Fibroblast of mammary gland (primary cell): ENCODE results near the gene SLC39A11.

ENCODE experiments used
- DNase-seq: peaks from one replicate; pipeline ENCODE4 v3.0.0-alpha.2; 2010; ENCODE audit warnings: low read depth
- H3K4me3 ChIP-seq: 2 replicates; pipeline ENCODE4 v1.5.1; 2011; ENCODE audit warnings: low read depth, mild to moderate bottlenecking, low read length, moderate library complexity; ENCODE audit not compliant: control insufficient read depth
- TF ChIP-seq, protein P1 (sequence below): conservative IDR thresholded peaks from 2 replicates; pipeline ENCODE4 v1.5.1; 2011; ENCODE audit warnings: low read depth, low read length, inconsistent platforms; ENCODE audit not compliant: control insufficient read depth, insufficient read depth

The SLC39A11 gene

DNA sequence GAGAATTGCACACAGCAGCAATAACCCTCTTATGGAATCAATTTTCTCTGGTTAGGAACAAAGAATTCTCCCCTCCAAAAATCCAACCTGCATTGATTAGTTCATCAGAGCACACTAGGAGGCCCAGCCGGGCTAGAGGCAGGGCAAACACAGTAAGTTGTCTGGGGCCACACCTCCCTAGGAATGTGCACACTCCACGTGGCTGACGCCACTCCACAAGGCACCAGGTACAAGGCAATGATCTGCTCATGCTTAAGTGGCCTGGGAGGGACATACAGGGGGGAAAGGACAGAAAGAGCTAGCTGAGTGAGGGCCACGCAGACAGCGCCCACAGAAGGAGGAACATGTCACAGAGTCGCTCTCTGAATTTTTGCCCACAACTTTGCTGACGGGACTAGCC lies 107.6 kb downstream of the SLC39A11 start:
- DNase-seq, result no peak
- no peak overlapping the region for H3K4me3 ChIP-seq
- TF ChIP-seq, protein P1, sequence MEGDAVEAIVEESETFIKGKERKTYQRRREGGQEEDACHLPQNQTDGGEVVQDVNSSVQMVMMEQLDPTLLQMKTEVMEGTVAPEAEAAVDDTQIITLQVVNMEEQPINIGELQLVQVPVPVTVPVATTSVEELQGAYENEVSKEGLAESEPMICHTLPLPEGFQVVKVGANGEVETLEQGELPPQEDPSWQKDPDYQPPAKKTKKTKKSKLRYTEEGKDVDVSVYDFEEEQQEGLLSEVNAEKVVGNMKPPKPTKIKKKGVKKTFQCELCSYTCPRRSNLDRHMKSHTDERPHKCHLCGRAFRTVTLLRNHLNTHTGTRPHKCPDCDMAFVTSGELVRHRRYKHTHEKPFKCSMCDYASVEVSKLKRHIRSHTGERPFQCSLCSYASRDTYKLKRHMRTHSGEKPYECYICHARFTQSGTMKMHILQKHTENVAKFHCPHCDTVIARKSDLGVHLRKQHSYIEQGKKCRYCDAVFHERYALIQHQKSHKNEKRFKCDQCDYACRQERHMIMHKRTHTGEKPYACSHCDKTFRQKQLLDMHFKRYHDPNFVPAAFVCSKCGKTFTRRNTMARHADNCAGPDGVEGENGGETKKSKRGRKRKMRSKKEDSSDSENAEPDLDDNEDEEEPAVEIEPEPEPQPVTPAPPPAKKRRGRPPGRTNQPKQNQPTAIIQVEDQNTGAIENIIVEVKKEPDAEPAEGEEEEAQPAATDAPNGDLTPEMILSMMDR, result no peak

DNA sequence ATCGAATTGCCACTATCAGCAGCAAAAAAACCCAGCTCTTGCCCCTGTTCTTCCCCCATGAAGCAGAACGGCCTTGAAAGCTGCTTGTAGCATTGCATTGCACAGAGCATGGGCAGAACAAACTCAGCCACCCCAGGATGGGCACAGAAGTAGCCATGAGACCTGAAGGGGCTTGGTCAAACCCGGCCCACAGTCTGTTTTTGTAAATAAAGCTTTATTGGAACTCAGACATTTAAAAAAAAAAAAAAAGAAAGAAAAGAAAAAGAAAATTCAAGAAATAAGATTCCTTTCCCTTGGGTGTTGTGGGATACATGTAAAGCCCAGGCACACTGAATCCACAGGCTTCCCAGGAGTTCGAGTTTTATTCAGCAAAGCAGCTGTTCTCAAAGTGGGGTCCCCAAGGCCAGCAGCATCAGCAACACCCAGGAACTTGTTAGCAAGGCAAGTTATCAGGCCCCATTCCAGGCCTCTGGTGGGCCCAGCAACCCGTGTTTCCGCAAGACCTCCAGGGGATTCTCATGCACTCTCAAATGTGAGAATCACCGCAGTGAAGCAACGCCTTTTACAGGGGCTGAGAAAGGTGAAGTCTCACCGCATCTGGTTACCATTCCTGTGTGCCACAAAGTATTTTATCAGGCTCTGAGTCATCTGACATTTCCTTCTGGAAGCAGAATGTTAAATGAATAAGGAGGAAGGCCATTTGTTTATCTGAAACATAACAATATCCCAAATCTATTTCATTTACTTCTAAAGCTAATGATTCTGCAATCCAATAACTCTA lies 108.2 kb downstream of the SLC39A11 start:
- H3K4me3 ChIP-seq, result no peak overlapping the region
- TF ChIP-seq, protein P1, result no peak
- peak; percentile 84 for DNase-seq

DNA sequence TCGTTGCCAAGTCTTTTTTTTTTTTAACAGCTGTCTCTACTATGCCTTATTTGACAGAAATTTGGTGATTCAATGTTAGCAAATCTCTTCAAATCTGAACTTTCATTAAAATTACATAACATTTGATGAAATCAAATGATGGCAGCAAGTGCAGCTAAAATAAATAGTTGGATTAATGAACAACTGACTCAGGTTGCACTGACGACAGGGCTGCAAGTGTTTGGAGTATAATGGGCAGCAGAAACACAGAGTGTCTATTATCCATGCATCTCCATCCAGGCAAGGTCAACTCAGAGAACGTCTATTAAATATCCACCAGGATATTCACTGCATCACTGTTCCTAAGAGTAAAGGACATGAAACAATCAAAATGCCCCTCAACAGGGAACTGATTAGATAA lies 109.8 kb downstream of the SLC39A11 start:
- TF ChIP-seq, protein P1, result no peak
- no peak for DNase-seq
- H3K4me3 ChIP-seq, result no peak overlapping the region

DNA sequence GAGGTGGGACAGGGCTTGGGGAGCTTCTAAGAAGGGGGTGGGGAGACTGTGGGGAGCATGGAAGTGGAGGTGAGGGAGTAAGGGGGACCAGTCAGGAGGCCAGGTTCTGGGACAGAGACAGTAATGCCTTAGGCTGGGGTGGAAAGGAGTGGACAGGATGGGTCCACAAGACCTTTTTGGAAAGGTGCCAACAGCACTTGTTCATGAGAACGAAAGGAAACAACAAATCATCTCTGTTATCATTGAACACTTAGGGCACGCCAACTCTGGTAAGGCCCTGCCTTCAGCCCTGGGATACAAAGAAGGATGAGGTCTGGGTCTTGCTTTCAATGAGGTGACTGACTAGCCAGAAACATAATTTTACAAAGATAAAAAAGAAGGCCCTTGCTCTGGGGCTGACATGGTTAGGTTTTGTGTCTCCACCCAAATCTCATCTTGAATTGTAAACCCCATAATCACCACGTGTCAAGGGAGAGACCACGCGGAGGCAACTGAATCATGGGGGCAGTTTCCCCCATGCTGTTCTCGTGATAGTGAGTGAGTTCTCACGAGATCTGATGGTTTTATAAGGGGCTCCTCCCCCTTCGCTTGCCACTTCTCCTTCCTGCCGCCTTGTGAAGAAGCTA lies 113.8 kb downstream of the SLC39A11 start:
- TF ChIP-seq, protein P1, result no peak
- H3K4me3 ChIP-seq, result no peak overlapping the region
- DNase-seq, result no peak

DNA sequence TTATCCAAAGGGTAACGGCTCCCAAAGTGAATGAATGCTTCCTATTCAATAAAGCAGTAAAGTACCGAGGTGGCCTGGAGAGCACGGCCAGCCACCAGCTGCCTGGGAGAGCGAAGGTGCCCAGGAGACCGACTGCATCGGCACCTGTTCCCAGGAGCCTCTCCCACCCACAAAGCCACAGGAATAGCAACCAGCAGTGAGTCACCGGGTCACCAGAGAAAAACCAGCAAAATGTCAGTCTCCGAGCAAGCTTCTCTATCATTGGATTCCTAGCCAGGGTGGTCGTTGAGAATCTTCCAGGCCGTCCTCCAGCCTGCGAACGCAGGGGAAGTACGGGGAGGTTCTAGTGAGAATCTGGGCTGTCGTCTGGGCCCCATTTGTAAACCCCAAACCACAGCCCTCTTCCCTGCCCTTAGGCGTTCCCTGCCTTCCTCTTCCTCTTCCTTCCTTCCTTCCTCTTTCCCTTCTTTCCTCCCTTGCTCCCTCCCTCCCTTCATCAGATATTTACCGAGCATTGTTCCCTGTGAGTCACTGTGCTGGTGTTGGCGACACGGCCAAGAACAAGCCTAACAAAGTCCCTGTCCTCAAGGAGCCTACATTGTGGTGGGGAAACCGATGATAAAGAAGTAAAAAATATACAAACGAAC lies 114.6 kb downstream of the SLC39A11 start:
- TF ChIP-seq, protein P1, result no peak

DNA sequence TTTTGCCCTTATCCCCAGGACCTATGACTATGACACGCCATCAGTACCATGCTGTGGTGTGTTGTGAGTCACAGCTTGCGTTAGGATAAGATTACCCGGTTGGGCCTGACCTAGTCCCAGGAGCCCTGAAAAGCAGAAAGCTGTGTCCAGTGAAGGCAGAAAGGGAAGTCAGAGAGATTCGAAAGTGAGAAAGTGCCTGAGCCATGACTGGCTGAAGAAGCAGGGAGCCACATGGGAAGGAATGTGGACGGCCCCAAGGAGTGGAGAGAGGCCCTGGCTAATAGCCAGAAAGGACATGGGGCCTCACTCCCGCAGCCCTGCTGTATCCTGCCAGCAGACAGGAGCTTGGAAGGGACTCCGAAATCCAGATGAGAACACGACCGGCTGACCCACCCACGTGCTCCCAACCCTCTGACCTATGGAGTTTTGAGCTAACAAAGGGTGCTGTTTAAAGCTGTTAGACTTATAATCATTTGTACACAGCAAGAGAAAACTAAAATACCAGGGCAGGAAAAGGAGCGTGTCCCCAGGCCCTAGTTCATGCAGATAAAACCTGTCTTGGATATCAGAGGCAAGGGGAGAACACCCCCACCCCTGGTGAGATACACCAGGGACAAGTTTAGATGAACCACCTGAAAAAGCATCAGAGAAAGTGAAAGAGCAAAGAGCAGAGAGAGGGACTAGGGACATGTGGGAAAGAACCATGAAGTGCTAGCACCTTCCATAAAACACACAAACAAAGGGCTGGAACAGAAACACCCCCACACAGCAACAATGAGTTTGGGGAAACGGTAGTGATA lies 115.3 kb downstream of the SLC39A11 start:
- DNase-seq, result peak; percentile 94
- TF ChIP-seq, protein P1, result no peak
- H3K4me3 ChIP-seq, result no peak overlapping the region

More for the DNA sequence above, 114.6 kb downstream of the SLC39A11 start:
- H3K4me3 ChIP-seq, result no peak overlapping the region
- peak; percentile 24 for DNase-seq
